Pulmonary artery endothelial cell (primary cell): ENCODE data around the gene ENTREP1. TPM values are rescaled to one million over a fixed set of nuclear protein-coding genes. Genes with fewer than 3 reads are reported as not detected.
"Not testable (repeated sequence)": the region's sequence is repeated elsewhere in the genome, so short reads cannot be mapped to it uniquely, and the experiment has no call there.

Source experiments
- DNase-seq: peaks from one replicate; pipeline ENCODE4 v3.0.0-alpha.2; 2011; ENCODE audit warnings: low read depth, low spot score
- total RNA-seq: library from RNA; depleted of rRNA; stranded (reverse); fragments of >200 nt; gene quantifications from 2 replicates; pipeline ENCODE4 v1.2.3, GENCODE V29; 2014

Gene ENTREP1
- total RNA-seq, 1 donor from 2014 or later = 1.5 TPM

DNA sequence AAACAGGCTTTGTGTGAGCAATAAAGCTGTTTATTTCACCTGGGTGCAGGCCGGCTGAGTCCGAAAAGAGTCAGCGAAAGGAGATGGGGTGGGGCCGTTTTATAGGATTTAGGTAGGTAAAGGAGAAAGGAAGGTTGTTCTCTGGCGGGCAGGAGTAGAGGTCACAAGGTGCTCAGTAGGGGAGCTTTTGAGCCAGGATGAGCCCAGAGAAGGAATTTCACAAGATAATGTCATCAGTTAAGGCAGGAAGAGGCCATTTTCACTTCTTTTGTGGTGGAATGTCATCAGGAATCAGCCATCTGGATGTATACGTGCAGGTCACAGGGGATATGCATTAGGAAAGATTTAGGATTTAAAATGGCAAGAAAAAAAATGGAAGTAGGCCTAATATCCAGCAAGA, 84.9 kb downstream of the ENTREP1 start:
- not testable (repeated sequence) for DNase-seq

DNA sequence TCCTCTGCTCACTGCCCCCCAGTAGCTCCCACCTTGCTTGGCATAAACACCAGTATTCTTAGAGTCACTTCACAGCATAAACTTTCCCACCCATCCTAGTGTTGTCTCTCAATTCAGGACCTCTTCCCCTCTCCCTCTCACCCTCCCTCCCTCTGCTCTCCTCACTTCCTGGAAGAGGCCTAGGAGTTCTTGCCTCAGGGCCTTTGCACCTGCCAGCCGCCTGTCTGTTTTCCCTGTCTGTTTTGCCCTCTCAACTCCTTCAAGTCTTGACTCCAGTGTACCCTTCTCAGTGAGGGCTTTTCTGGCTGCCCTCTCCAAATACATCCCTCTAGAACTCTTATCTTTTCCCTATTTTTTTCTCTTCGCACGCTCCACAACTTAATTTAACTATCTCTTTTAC, 86.2 kb downstream of the ENTREP1 start:
- no peak for DNase-seq

DNA sequence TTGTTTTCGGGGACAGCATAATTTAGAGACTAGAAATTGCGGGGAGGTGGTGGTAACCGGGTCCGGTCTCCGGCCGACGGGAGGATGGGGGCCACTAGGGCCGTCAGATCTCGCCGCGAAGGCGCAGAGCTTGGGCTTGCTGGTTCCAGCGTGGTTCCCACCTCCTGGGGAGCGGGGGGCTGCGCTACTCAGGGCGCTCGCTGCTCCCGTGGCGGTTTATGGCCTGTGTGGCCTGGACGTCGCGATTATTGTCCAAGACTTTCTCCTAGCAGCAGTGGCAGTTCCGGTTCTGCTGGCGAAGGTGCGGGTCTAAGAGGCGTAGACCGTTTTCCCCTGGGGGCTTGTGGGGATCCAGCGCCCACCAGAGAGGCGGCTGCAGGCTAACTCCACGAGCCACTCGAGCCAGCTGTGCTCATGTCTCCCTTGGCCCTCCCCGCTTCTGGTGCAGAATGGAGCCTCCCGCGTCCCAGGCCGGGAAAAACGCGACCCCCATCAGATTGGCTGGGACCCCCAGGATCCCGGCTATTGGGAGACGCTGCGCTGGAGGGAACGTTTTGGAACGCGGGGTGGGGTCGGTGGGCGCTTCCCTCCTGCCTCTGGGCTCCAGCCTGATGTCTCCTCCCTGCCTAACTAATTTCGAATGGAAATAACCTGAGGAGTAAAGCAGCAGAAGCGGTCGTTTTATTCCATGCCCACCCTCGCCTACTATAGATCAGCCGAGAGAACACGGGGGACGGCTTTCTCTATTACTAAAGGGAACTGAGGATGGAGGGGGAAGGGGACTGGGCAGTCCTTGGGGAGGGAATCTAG, 87.1 kb downstream of the ENTREP1 start:
- no peak for DNase-seq

DNA sequence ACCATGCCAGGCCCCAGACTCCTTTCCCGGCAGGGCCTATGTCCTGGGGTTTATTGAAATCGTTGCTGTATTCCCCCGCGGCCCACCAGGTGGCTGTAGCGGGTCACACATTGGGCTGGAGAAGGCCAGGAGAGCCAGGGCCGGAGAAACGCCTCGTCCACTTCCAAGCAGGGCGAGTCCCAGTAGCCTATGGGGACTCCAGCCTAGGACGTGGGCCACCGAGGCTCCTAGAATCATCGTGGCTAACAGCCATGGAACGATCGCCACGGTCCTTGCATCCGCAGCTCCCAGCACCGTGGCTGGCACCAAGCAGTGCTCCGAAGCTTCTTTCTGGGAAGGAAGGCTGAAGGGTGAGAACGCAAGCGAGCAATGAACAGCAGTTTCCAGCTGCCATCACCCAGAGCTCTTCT, 87.7 kb downstream of the ENTREP1 start:
- DNase-seq = peak; percentile 44

DNA sequence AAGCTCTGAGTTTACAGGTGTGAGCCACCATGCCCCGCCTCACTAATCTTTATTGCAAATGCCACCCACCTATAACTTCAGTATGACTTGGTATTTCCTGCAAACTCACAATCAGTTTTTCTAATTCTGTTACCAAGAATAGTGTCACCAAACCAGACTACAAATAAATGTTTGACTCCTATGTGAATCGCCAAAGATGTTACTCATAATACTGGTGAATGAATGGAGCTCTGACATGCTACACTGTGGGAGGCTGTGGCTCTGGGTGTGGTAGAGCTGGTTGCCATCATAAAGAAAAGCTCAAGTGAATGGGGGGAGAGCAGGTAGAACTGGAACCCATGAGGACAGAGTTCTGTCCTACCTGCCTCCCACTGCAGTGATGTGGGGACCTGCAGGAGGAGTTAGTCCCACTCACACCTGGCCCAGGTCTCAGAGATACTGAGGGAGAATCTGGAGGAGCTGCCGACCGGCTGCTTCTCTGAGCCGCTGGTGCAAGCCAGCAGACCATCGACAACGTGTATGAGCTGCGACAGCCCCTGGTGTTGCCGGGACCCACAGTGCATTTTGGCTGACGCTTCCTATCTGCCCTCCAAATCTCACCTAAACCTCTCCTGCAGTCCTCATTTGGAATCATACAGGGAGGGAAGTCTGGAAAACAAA, 95.7 kb downstream of the ENTREP1 start:
- DNase-seq = no peak

DNA sequence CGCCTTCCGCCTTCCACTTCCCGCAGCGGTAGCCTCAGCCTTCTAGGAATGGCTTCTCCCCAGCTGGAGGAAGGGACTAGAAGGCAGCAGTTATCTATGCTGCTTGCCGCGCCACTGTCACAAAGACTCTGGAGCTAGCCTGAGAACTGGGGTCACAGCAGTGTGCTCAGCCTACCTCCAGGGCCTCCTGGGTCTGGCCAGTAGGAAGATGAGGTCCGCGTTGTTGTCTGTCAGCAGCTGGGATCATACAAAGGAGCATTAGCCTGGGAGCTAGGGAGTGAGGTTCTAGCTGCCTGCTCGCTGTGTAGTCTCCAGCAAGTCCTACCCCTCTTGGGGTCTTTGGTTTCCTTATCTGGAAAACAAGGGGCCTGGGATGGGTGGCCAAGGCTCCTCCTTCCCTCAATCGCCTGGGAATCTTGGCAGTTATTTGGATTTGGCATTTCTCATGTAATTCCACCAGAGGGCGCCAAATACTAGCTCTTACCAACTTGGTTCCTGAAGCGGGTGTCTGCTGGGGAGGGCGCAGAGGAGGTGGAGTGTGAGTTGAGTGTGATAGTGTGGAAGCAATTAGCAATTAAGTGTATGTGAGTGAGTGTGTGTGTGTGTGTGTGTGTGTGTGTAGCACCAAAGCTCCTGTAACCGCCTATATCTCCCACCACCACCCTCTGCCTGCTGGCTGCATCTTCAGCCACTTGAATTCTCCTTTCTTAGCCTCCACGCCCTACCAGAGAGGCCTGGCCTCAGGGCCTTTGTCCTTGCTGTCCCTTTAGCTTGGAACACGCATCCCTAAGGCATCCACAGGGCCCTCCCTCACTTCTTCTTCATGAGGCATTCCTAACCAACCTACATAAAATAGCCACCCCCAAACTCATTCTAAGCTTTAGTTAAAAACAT, 97.1 kb downstream of the ENTREP1 start:
- DNase-seq = peak; percentile 33

DNA sequence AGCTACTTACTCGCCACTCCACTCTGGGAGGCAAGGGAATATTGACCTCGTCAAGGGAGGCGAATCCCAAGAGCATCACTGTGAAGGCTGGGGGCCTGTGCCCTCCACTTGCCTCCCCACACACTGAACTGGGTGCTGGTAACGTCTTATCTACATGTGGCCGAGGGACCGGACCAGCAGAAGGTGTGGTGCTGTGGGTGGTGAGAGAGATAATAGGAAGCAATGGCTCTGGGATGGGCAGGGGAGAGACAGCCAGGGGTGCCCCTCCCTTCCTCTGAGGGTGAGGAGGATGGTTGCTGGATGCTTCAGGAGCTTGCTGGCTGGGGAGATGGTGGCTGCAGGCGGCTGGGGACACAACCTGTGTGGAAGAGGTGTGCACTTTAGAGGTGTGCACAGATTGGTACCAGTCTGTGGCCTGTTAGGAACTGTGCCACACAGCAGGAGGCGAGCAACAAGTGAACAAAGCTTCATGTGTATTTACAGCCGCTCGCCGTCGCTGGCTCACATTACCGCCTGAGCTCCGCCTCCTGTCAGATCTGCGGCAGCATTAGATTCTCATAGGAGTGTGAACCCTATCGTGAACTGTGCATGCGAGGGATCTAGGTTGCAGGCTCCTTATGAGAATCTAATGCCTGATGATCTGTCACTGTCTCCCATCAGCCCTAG, 100.3 kb downstream of the ENTREP1 start:
- no peak for DNase-seq

DNA sequence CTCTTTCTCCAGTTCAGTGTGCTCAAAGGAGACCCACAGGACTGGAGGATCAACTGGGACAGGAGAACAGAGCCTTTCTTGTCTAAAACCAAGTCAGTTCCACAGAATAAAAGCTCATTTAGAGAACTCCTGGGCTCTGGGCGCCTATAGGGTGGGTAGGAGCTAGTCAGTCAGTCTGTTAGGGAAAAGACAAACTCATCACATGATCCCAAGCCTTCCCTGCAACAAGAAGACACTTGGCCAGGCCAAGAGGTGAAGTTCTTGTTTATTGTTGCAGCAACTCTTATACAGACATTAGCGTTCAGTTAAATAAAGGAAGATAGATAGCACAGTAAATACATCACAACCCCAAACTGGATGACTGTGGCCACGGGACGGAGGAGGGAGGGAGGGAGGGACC, 102.3 kb downstream of the ENTREP1 start:
- no peak for DNase-seq

DNA sequence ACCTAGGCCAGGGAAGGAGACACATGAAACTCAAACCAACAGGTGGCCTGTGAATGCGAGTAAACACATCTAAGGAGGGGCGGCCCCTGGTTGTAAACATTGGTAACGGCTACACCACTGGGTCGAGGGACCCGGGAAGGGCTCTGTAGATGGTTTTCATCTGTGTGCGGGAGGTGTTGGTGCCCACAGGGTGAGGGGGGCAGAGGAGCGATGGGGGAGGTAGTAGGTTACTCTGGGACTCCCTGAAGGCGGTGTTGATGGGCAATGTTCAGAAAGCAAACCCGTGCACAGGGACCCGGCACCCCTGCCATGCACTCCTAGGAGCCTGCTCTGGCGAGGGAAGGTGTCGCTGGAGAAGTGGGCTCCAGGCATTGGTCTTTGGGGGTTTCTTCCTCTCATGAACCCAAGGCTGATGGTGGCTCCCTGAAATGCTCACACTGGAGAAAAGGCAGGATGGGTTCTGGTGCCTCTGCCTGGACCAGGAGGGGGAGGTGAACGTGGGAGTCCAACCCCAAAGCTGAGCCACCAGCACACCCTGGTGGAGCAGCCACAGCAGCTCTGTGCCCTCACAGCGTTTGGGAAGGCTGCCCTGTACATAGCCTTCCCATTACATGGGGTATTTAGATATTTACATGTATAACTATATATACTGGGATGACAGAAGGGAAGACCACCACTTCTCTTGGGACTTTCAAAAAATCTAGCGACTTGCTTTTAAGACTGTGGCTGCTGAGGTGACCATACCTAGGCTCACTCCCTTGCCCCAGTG, 103.2 kb downstream of the ENTREP1 start:
- DNase-seq = no peak

DNA sequence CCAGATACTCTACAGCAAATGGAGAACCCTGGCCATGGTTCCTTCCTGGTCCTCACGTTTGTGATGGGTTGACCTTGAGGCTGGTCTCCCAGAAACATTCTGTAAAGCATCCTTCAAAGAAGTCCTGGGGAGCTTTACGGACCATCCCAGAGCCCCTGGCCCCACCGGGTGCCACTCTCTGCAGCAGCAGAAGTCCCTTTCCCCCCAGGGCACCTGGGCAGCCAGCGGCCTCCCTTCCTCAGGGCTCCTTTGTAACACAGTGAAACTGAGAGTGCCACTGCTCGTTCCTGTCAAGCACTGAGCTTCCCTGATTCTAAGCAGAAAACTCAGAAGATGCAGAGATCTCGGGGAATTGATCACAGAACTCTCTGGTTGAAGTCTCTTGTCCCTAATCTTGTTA, 104.3 kb downstream of the ENTREP1 start:
- no peak for DNase-seq

DNA sequence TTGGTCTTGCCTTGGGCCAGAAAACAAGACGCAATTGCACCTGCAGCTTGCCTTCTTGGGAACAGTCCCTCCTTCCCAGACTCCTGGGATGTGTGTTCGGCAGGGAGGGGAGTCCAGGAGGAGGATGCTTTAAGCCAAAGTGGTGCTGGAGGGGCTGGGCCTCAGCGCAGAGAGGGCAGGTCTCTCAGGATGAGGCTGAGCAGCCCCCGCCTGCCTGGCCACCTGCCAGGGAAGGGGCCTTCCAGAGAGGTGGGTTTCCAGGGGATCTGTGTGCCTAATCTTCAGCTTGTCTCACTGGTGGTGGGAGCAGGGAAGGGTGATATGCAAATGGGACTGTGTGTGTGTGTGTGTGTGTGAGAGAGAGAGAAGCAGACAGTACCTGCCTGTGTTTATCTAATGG, 105.2 kb downstream of the ENTREP1 start:
- no peak for DNase-seq

DNA sequence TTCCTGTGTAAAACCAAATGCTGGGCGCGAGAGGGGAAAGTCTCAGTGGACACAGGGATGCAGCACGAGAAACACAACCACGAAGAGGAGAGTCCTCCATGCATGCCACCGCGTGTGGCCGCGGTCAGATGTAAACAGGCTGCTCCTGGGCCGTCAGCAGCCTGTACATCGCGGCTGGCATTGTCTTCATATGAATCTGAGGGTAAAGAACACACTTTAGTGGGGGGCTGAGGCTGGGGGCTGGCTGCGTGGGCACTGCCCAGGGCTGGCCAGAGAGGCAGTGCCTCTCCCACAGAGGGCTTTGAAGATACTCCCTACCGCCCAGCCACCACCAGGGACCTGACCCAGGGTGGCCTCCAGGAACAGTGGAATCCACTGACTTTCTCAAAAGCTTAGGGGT, 106.2 kb downstream of the ENTREP1 start:
- no peak for DNase-seq

DNA sequence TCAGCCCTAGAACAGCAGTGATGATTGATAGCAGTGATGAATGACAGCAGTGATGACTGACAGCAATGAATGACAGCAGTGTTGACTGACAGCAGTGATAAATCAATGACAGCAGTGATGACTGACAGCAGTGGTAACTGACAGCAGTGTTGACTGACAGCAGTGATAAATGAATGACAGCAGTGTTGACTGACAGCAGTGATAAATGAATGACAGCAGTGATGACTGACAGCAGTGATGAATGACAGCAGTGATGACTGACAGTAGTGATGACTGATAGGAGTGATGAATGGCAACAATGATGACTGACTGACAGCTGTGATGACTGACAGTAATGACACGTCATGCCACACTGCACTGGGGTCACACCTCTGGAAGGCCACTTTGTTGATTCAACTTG, 106.8 kb downstream of the ENTREP1 start:
- DNase-seq = no peak

DNA sequence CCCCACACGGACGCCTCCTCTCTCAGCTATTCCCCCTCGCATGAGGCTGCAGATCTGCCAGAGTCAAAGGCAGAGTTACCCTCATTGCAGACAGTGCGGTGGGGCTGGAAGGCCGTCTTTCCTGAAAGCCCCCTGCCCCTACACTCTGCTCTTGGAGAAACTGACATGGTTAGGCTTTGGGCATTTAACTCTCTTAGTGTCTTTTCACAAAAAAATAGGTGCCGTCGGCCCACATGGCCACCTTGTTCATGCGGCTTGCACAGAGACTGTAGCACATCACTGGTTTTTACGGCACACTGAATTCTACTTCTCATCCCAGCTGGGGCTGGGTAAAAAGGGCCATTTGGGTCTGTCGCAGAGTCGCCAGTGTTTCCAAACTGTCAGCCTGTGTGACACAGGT, 107.6 kb downstream of the ENTREP1 start:
- DNase-seq = no peak

DNA sequence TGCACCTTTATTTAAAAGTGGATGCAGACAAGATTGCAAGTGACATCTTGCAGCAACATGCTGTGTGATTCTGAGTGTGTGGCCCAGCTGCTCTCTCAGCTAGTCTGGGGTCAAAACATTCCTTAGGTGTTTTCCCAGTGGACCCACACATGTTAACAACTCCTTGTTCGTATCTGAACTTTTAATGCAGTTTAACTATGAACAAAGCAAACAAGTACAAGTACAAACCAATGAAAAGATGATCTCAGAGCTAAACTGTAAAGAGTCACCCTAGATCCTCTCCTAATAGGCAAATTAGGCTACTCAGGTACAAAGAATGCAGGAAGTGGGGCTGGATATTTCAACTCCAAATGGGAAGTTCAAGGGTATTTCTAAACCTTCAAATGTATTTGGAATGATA, 108.4 kb downstream of the ENTREP1 start:
- no peak for DNase-seq

DNA sequence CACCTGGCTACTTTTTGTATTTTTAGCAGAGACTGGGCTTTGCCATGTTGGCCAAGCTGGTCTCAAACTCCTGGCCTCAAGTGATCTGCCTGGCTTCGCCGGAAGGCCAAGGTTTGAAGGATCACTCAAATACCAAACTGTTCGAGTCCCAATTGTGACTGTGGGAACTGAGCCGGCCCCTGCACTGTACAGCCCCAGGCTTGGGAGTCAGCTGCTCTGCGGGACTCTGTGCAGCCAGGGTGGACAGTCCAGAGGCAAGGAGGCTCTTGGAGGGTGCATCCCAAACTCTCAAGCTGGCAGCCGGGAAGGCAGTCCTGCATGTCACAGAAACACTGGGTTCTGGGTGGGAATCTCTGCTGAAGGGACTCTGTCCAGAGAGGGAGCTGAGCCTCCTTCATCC, 109.0 kb downstream of the ENTREP1 start:
- DNase-seq = no peak

DNA sequence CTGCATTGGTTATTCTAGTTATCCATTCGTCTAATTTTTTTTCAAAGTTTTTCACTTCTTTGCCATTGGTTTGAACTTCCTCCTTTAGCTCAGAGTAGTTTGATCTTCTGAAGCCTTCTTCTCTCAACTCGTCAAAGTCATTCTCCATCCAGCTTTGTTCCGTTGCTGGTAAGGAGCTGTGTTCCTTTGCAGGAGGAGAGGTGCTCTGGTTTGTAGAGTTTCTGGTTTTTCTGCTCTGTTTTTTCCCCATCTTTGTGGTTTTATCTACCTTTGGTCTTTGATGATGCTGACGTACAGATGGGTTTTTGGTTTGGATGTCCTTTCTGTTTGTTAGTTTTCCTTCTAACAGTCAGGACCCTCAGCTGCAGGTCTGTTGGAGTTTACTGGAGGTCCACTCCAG, 114.6 kb downstream of the ENTREP1 start:
- DNase-seq = not testable (repeated sequence)

DNA sequence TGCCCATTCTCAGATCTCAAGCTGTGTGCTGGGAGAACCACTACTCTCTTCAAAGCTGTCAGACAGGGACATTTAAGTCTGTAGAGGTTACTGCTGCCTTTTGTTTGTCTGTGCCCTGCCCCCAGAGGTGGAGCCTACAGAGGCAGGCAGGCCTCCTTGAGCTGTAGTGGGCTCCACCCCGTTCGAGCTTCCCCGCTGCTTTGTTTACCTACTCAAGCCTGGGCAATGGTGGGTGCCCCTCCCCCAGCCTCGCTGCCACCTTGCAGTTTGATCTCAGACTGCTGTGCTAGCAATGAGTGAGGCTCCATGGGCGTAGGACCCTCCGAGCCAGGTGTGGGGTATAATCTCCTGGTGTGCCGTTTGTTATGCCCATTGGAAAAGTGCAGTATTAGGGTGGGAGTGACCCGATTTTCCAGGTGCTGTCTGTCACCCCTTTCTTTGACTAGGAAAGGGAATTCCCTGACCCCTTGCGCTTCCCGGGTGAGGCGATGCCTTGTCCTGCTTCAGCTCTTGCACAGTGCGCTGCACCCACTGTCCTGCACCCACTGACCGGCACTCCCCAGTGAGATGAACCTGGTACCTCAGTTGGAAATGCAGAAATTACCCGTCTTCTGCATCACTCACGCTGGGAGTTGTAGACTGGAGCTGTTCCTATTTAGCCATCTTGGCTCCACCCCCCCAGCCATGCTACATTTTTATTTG, 115.4 kb downstream of the ENTREP1 start:
- not testable (repeated sequence) for DNase-seq
